ENCODE measurements around the gene TRIP4. TPM values are rescaled to one million over a fixed set of nuclear protein-coding genes. Genes with fewer than 3 reads are reported as not detected.
A peak's percentile ranks its signal among the peaks of the same experiment; 100 is the strongest.

Gene TRIP4
- total and polyA plus RNA-seq, 2 donors from 2014 or later: 29.8 to 33.1 TPM

DNA sequence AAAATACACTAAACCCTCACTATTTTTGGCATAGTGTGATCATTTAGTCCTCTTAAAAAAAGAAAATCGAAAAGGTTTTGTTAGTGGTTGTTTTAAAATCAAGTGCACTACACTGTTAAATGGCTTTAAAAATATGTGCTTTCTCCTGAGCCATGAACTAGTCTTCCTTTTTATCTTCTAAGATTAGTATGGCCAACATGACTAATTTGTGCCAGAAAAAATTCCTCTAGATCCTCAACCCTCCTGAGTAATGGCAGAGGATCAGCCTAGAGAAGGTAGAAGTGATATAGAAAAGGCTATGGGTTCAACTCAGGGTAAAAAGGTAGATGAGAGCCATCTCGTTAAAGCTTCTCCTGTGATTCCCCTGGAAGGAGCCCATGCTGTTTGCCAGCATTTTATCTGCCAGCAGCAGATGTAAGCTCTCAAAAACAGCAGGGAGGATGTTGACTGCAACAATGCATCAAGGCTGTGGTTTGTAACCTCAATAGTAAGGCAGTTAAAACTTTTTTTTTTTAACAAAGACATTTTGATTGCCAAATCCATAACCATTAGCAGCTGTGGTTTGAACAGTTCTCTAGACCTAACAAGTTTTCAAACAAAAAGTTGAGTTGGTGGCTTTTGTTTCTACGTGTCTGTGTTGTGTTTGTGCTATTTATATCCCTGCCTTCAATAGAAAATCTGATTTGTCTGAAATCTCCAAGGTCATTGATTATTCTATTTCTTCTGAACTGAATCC is 42.5 kb downstream of the TRIP4 start:
- Histone ChIP-seq H3K9ac (ENCODE audit: low read length in 3 of 3) (no peak overlapping the region), H3K36me3 (ENCODE audit: control insufficient read depth in 2 of 3, insufficient read depth in 3 of 3, low read length in 3 of 3) (peaks cover 3 to 14% (median 5%) of the 10 kb centered on the region in 3 donors), H3K4me3 (ENCODE audit: low read length in 3 of 3) (no peak overlapping the region), H3K27ac (ENCODE audit: low read depth in 2 of 2, low read length in 2 of 2) (peak overlapping the region in 1 of 2 donors; percentile 14), H3K27me3 (ENCODE audit: control insufficient read depth, insufficient read depth, low read length) (no peaks in the 10 kb centered on the region), H3K4me1 (ENCODE audit: control insufficient read depth in 2 of 3, insufficient read depth in 2 of 3, low read depth in 1 of 3, low read length in 3 of 3) (no peaks in the 10 kb centered on the region), H3K9me3 (ENCODE audit: control insufficient read depth in 2 of 3, insufficient read depth in 1 of 3, low read length in 3 of 3) (no peaks in the 10 kb centered on the region)
- FAIRE-seq (no peak), DNase-seq (peak in 3 of 5 donors; percentile 20 to 85 (median 49))
- TF ChIP-seq, protein P1, sequence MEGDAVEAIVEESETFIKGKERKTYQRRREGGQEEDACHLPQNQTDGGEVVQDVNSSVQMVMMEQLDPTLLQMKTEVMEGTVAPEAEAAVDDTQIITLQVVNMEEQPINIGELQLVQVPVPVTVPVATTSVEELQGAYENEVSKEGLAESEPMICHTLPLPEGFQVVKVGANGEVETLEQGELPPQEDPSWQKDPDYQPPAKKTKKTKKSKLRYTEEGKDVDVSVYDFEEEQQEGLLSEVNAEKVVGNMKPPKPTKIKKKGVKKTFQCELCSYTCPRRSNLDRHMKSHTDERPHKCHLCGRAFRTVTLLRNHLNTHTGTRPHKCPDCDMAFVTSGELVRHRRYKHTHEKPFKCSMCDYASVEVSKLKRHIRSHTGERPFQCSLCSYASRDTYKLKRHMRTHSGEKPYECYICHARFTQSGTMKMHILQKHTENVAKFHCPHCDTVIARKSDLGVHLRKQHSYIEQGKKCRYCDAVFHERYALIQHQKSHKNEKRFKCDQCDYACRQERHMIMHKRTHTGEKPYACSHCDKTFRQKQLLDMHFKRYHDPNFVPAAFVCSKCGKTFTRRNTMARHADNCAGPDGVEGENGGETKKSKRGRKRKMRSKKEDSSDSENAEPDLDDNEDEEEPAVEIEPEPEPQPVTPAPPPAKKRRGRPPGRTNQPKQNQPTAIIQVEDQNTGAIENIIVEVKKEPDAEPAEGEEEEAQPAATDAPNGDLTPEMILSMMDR (IDR thresholded peaks at IDR 0.05; ENCODE audit: borderline replicate concordance, extremely low read depth, insufficient read depth): no peak
- intact Hi-C loops (cut with DNase I): no loop called here

DNA sequence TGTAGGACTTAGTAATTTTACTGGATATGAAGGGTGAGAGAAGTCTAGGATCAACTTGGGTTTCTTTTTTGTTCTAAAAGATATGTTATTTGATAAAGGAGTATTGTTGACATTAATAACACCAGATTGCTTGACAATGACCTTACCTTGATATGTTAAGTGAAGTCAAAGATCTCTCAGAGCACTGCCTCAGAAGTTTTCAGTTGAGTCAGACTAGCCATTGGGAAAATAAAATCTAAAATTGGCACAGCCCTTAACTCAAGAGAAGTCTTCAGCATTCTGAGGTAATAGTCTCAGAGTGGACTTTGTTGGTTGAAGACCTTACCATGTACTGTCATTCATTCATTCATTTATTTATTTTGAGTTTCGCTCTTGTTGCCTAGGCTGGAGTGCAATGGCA is 50.3 kb downstream of the TRIP4 start:
- no peaks in the 10 kb centered on the region for H3K9me3 ChIP-seq (ENCODE audit: control insufficient read depth in 2 of 3, insufficient read depth in 1 of 3, low read length in 3 of 3)
- no peak overlapping the region for H3K9ac ChIP-seq (ENCODE audit: low read length in 3 of 3)
- H3K36me3 ChIP-seq (ENCODE audit: control insufficient read depth in 2 of 3, insufficient read depth in 3 of 3, low read length in 3 of 3): peaks cover 0 to 2% (median 0%) of the 10 kb centered on the region in 3 donors
- DNase-seq (no peak), FAIRE-seq (no peak)
- intact Hi-C loops (cut with DNase I): no loop called here
- TF ChIP-seq, protein P1 (IDR thresholded peaks at IDR 0.05; ENCODE audit: borderline replicate concordance, extremely low read depth, insufficient read depth): no peak
- no peaks in the 10 kb centered on the region for H3K4me1 ChIP-seq (ENCODE audit: control insufficient read depth in 2 of 3, insufficient read depth in 2 of 3, low read depth in 1 of 3, low read length in 3 of 3)
- H3K4me3 ChIP-seq (ENCODE audit: low read length in 3 of 3): no peak overlapping the region
- no peak overlapping the region for H3K27ac ChIP-seq (ENCODE audit: low read depth in 2 of 2, low read length in 2 of 2)
- H3K27me3 ChIP-seq (ENCODE audit: control insufficient read depth, insufficient read depth, low read length): no peaks in the 10 kb centered on the region

DNA sequence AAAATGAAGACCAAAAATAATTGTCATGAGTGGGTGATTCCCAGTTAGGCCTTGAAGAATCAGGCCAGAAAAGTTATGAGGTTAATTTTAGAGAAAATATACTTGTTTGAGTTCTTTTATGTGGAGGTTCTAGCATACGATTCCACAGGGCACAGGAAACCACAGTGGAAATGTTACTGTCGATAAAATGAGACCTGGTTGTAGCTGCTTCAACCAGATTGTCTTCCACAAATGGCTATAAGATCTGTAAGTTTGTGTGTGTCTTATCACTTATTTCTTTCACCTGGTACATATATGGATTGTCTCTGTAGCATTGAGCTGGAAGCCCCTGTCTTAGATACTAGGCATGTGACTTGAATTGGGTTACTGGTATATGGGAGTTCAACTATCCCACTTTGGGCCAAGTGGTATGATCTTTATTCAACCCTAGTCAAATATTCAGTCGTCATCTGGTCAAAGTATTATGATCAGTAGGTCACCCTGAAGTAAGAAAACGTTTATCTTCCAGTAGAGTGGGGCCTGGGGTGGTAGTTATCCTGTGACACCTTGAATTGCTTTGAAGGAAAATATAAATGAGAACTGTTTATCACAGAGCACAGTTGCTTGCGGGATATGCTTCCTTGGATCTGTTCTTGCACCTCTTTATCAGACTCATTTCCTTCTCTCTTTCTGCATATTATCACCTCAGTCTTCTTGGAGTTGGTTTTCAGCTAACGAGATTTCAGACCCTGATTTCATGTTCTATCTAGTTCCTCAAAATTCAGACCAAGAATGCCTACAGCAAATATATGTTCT is 51.2 kb downstream of the TRIP4 start:
- TF ChIP-seq, protein P1 (IDR thresholded peaks at IDR 0.05; ENCODE audit: borderline replicate concordance, extremely low read depth, insufficient read depth): no peak
- no peak overlapping the region for H3K9ac ChIP-seq (ENCODE audit: low read length in 3 of 3)
- no peak for FAIRE-seq
- H3K4me3 ChIP-seq (ENCODE audit: low read length in 3 of 3): no peak overlapping the region
- H3K36me3 ChIP-seq (ENCODE audit: control insufficient read depth in 2 of 3, insufficient read depth in 3 of 3, low read length in 3 of 3): peaks cover 0 to 2% (median 0%) of the 10 kb centered on the region in 3 donors
- no peak overlapping the region for H3K27ac ChIP-seq (ENCODE audit: low read depth in 2 of 2, low read length in 2 of 2)
- DNase-seq: no peak
- no peaks in the 10 kb centered on the region for H3K27me3 ChIP-seq (ENCODE audit: control insufficient read depth, insufficient read depth, low read length)
- intact Hi-C loops (cut with DNase I): no loop called here
- H3K4me1 ChIP-seq (ENCODE audit: control insufficient read depth in 2 of 3, insufficient read depth in 2 of 3, low read depth in 1 of 3, low read length in 3 of 3): no peaks in the 10 kb centered on the region
- H3K9me3 ChIP-seq (ENCODE audit: control insufficient read depth in 2 of 3, insufficient read depth in 1 of 3, low read length in 3 of 3): no peaks in the 10 kb centered on the region
